IMR-90 (cell line): Measurements from ENCODE around the gene SLC17A4. TPM values are rescaled to one million over a fixed set of nuclear protein-coding genes. Genes with fewer than 3 reads are reported as not detected.

Source experiments
- ATAC-seq: fragments of 200-7000 bp; cut with Tn5 transposase; 2 replicates; pipeline ENCODE4 v1.9.1; 2020; ENCODE audit warnings: low read depth, mild to moderate bottlenecking, moderate library complexity
- BruUV-seq: library from RNA; stranded (reverse); fragments of 400-500 nt; replicated peaks from 2 replicates; lab custom pipeline; 2021; lab: Mats Ljungman, UMichigan
- CTCF ChIA-PET: fragments of 300-600 bp; formaldehyde crosslinking; extraction: SDS; loops from one replicate; lab custom pipeline; 2021; ENCODE audit warnings: antibody characterized with exemption; lab: Yijun Ruan, JAX
- POLR2A ChIA-PET: fragments of 300-600 bp; sonication (Branson Sonifier 250); formaldehyde crosslinking; loops from one replicate; lab custom pipeline; 2022; ENCODE audit warnings: antibody characterized with exemption; ENCODE audit not compliant: unreplicated experiment; lab: Charles Lee
- DNase-seq: peaks from one replicate; pipeline ENCODE4 v3.0.0; 2013
- H2AFZ ChIP-seq: replicated peaks from 2 replicates; pipeline ENCODE3; 2013; ENCODE audit warnings: low read length, mild to moderate bottlenecking; ENCODE audit not compliant: poor library complexity
- H2AK5ac ChIP-seq: 2 replicates; pipeline ENCODE4 v1.6.1; 2013; ENCODE audit warnings: low read depth, low read length, inconsistent platforms
- H2AK9ac ChIP-seq: replicated peaks from 2 replicates; pipeline ENCODE3; 2013; ENCODE audit warnings: mild to moderate bottlenecking, low read depth, low read length, moderate library complexity; ENCODE audit not compliant: poor library complexity
- H2BK120ac ChIP-seq: 2 replicates; pipeline ENCODE4 v1.6.1; 2013; ENCODE audit warnings: low read depth, low read length, inconsistent platforms
- H2BK15ac ChIP-seq: 3 replicates; pipeline ENCODE4 v1.6.1; 2013; ENCODE audit warnings: low read depth, low read length, inconsistent platforms
- H2BK20ac ChIP-seq: 2 replicates; pipeline ENCODE4 v1.6.1; 2013; ENCODE audit warnings: low read depth, mild to moderate bottlenecking, inconsistent platforms, low read length, moderate library complexity
- H2BK5ac ChIP-seq: 2 replicates; pipeline ENCODE4 v1.6.1; 2013; ENCODE audit warnings: mild to moderate bottlenecking, low read depth, low read length, inconsistent platforms; ENCODE audit not compliant: poor library complexity, severe bottlenecking
- H3K14ac ChIP-seq: replicated peaks from 2 replicates; pipeline ENCODE4 v1.6.1; 2013; ENCODE audit warnings: low read depth, low read length, inconsistent platforms
- H3K18ac ChIP-seq: 2 replicates; pipeline ENCODE4 v1.6.1; 2013; ENCODE audit warnings: low read depth, low read length, control low read depth
- H3K23ac ChIP-seq: 2 replicates; pipeline ENCODE4 v1.6.1; 2013; ENCODE audit warnings: low read depth, low read length, inconsistent platforms
- H3K27ac ChIP-seq: 2 replicates; pipeline ENCODE4 v1.5.1; 2013; ENCODE audit warnings: mild to moderate bottlenecking, control low read depth, low read length; ENCODE audit not compliant: insufficient read depth
- H3K27me3 ChIP-seq: 2 replicates; pipeline ENCODE4 v1.6.1; 2013; ENCODE audit warnings: low read length; ENCODE audit not compliant: control insufficient read depth, insufficient read depth
- H3K36me3 ChIP-seq: 2 replicates; pipeline ENCODE4 v1.6.1; 2013; ENCODE audit warnings: low read length, mixed read lengths; ENCODE audit not compliant: control insufficient read depth, insufficient read depth
- H3K4ac ChIP-seq: 2 replicates; pipeline ENCODE4 v1.6.1; 2013; ENCODE audit warnings: low read depth, low read length, inconsistent platforms
- H3K4me1 ChIP-seq: 2 replicates; pipeline ENCODE4 v1.6.1; 2013; ENCODE audit warnings: low read length, mixed read lengths; ENCODE audit not compliant: control insufficient read depth, insufficient read depth
- H3K4me2 ChIP-seq: 2 replicates; pipeline ENCODE4 v1.6.1; 2013; ENCODE audit warnings: low read depth, mild to moderate bottlenecking, control low read depth, low read length, moderate library complexity
- H3K4me3 ChIP-seq: 2 replicates; pipeline ENCODE4 v1.5.1; 2013; ENCODE audit warnings: low read depth, mild to moderate bottlenecking, control low read depth, low read length, moderate library complexity; ENCODE audit not compliant: insufficient read depth
- H3K56ac ChIP-seq: 2 replicates; pipeline ENCODE4 v1.6.1; 2013; ENCODE audit warnings: low read length, inconsistent platforms; ENCODE audit not compliant: insufficient read depth; ENCODE audit errors: extremely low read depth
- H3K79me1 ChIP-seq, 2 experiments: 2 replicates each; pipeline ENCODE4 v1.6.1; 2013; ENCODE audit warnings: low read length in 2 of 2, inconsistent platforms in 1 of 2, low read depth in 1 of 2
- H3K9ac ChIP-seq: 2 replicates; pipeline ENCODE4 v1.6.1; 2013; ENCODE audit warnings: low read depth, low read length, control low read depth
- H3K9me1 ChIP-seq: 2 replicates; pipeline ENCODE4 v1.6.1; 2013; ENCODE audit warnings: low read length, inconsistent platforms; ENCODE audit not compliant: insufficient read depth
- H3K9me3 ChIP-seq: 2 replicates; pipeline ENCODE4 v1.6.1; 2013; ENCODE audit warnings: low read length; ENCODE audit not compliant: control insufficient read depth, insufficient read depth
- H4K20me1 ChIP-seq: 2 replicates; pipeline ENCODE4 v1.6.1; 2013; ENCODE audit warnings: low read length, inconsistent platforms; ENCODE audit not compliant: insufficient read depth
- H4K5ac ChIP-seq: 2 replicates; pipeline ENCODE4 v1.6.1; 2013; ENCODE audit warnings: mild to moderate bottlenecking, low read depth, low read length, control low read depth
- H4K8ac ChIP-seq, 2 experiments: 2 replicates each; pipeline ENCODE4 v1.6.1; 2013; ENCODE audit warnings: low read depth in 2 of 2, low read length in 2 of 2, control low read depth in 1 of 2, inconsistent platforms in 1 of 2
- H4K91ac ChIP-seq: 2 replicates; pipeline ENCODE4 v1.6.1; 2013; ENCODE audit warnings: low read depth, low read length, inconsistent platforms; ENCODE audit not compliant: insufficient read depth
- BHLHE40 ChIP-seq: fragments of 150-350 bp; IDR thresholded peaks from 2 replicates; pipeline ENCODE4 v1.6.1; 2016; ENCODE audit warnings: mild to moderate bottlenecking, low read depth, low read length
- CEBPB ChIP-seq: IDR thresholded peaks from 2 replicates; pipeline ENCODE4 v1.6.1; 2012; ENCODE audit warnings: low read depth, low read length, improper control_type of control experiment
- CHD1 ChIP-seq: IDR thresholded peaks from 2 replicates; pipeline ENCODE4 v1.6.1; 2012; ENCODE audit warnings: low read depth, low read length, improper control_type of control experiment
- ELK1 ChIP-seq: fragments of 150-350 bp; IDR thresholded peaks from 2 replicates; pipeline ENCODE4 v1.6.1; 2016; ENCODE audit warnings: low read depth, mild to moderate bottlenecking, low read length, moderate library complexity, borderline replicate concordance
- FOS ChIP-seq: fragments of 150-350 bp; IDR thresholded peaks from 2 replicates; pipeline ENCODE4 v1.6.1; 2016; ENCODE audit warnings: low read depth, low read length
- MAFK ChIP-seq: IDR thresholded peaks from 2 replicates; pipeline ENCODE4 v1.6.1; 2012; ENCODE audit warnings: low read depth, low read length, improper control_type of control experiment
- MAZ ChIP-seq: IDR thresholded peaks from 2 replicates; pipeline ENCODE4 v1.6.1; 2012; ENCODE audit warnings: low read depth, mild to moderate bottlenecking, low read length, improper control_type of control experiment, moderate library complexity, borderline replicate concordance
- MXI1 ChIP-seq: IDR thresholded peaks from 2 replicates; pipeline ENCODE4 v1.6.1; 2012; ENCODE audit warnings: low read depth, mild to moderate bottlenecking, low read length, moderate library complexity, borderline replicate concordance
- NFE2L2 ChIP-seq: fragments of 150-350 bp; IDR thresholded peaks from 2 replicates; pipeline ENCODE4 v1.6.1; 2016; ENCODE audit warnings: low read depth, mild to moderate bottlenecking, low read length
- POLR2A ChIP-seq: IDR thresholded peaks from 2 replicates; pipeline ENCODE4 v1.6.1; 2012; ENCODE audit warnings: mild to moderate bottlenecking, low read depth, low read length
- RAD21 ChIP-seq: IDR thresholded peaks from 2 replicates; pipeline ENCODE4 v1.6.1; 2012; ENCODE audit warnings: low read length, improper control_type of control experiment
- RCOR1 ChIP-seq: IDR thresholded peaks from 2 replicates; pipeline ENCODE4 v1.6.1; 2012; ENCODE audit warnings: mild to moderate bottlenecking, low read length, improper control_type of control experiment; ENCODE audit not compliant: insufficient replicate concordance
- RFX5 ChIP-seq: IDR thresholded peaks from 2 replicates; pipeline ENCODE4 v1.8.0; 2012; ENCODE audit warnings: low read depth, mild to moderate bottlenecking, low read length, moderate library complexity
- SMC3 ChIP-seq: fragments of 150-350 bp; IDR thresholded peaks from 2 replicates; pipeline ENCODE4 v1.6.1; 2016; ENCODE audit warnings: low read depth, mild to moderate bottlenecking, antibody characterized with exemption, low read length, moderate library complexity
- WGBS, 2 experiments: methylation state at CpG; one replicate each; pipeline versions ENCODE4 v1.1.5 to v1.1.7; 2013; ENCODE audit warnings: missing lambda C conversion rate in 2 of 2; ENCODE audit not compliant: insufficient read length in 1 of 2; ENCODE audit errors: extremely low coverage in 2 of 2; 5-methylcytosine and 5-hydroxymethylcytosine counted together
- dilution Hi-C: fragments of 300-500 bp; cut with HindIII; formaldehyde crosslinking; loops from one replicate; pipeline ENCODE4 v1.14.3; 2018; ENCODE audit warnings: low sequenced_read_pairs; ENCODE audit not compliant: unreplicated experiment
- in situ Hi-C: fragments of 300-500 bp; cut with MboI; formaldehyde crosslinking; loops from 3 replicates; pipeline ENCODE4 v1.14.3; 2019; ENCODE audit warnings: low sequenced_read_pairs, inconsistent platforms, mixed read lengths
- intact Hi-C: fragments of 100-400 bp; cut with micrococcal nuclease; formaldehyde crosslinking; loops from 2 replicates; pipeline ENCODE4 v1.10.0; 2022
- polyA plus RNA-seq, 3 experiments: library from polyadenylated mRNA; depleted of rRNA; stranded (reverse); fragments of >200 nt; gene quantifications; 2 replicates each; pipeline ENCODE4 v1.2.3, GENCODE V29; 2012; ENCODE audit warnings: low replicate concordance in 1 of 3
- total RNA-seq: library from RNA; depleted of rRNA; stranded (reverse); fragments of >200 nt; gene quantifications from 2 replicates; pipeline ENCODE4 v1.2.3, GENCODE V29; 2012
- TF ChIP-seq, protein P1 (sequence below): fragments of 150-350 bp; IDR thresholded peaks from 2 replicates; pipeline ENCODE4 v1.6.1; 2017; ENCODE audit warnings: mild to moderate bottlenecking, antibody characterized with exemption, low read length, low read depth
- TF ChIP-seq, protein P2 (sequence below): conservative IDR thresholded peaks from 2 replicates; pipeline ENCODE4 v1.5.1; 2012; ENCODE audit warnings: mild to moderate bottlenecking, low read depth, low read length, improper control_type of control experiment

The SLC17A4 gene
- total and polyA plus RNA-seq, 2 of the 4 experiments (the other 2 are of a cell fraction) = not detected

- in situ Hi-C loops (no loop called here), dilution Hi-C loops (no loop called here), intact Hi-C loops (no loop called here)
- no peak overlapping the region for H3K14ac ChIP-seq
- POLR2A ChIA-PET = no interaction called here
- no peak overlapping the region for H2AFZ ChIP-seq
- H3K4me3 ChIP-seq = no peak overlapping the region
- no peak overlapping the region for H3K27ac ChIP-seq
- no peak overlapping the region for H2AK5ac ChIP-seq
- no peaks in the 10 kb centered on the region for H3K79me1 ChIP-seq
- no peak overlapping the region for H4K8ac ChIP-seq
- no peaks in the 10 kb centered on the region for H3K36me3 ChIP-seq
- BruUV-seq = no TSS peak
- no peaks in the 10 kb centered on the region for H3K4me1 ChIP-seq
- H2BK5ac ChIP-seq = no peak overlapping the region
- H2BK120ac ChIP-seq = no peak overlapping the region
- no peaks in the 10 kb centered on the region for H3K27me3 ChIP-seq
- no peak overlapping the region for H3K56ac ChIP-seq
- CTCF ChIA-PET = interaction anchor here (1.3 to 1.6 kb wide), 2 partner anchors 10 to 12 kb away, joined by 3 read pairs; no protein-coding TSS in a partner anchor
- no peak overlapping the region for H3K4ac ChIP-seq
- H3K9me1 ChIP-seq = no peaks in the 10 kb centered on the region
- ATAC-seq (no peak), DNase-seq (no peak)
- no peak overlapping the region for H3K23ac ChIP-seq
- no peak overlapping the region for H2AK9ac ChIP-seq
- WGBS, 2 experiments = 39% methylated on average over 2 of the region's 6 CpGs; no CpG with 5 or more reads in 1 of the 2 experiments
- H4K91ac ChIP-seq = no peak overlapping the region
- TF ChIP-seq MAFK (no peak), FOS (no peak), POLR2A (no peak), RAD21 (no peak), MAZ (no peak), NFE2L2 (no peak), BHLHE40 (no peak), CHD1 (no peak), MXI1 (no peak), CEBPB (no peak), SMC3 (no peak), ELK1 (no peak), RFX5 (no peak), RCOR1 (no peak)
- TF ChIP-seq, protein P1, sequence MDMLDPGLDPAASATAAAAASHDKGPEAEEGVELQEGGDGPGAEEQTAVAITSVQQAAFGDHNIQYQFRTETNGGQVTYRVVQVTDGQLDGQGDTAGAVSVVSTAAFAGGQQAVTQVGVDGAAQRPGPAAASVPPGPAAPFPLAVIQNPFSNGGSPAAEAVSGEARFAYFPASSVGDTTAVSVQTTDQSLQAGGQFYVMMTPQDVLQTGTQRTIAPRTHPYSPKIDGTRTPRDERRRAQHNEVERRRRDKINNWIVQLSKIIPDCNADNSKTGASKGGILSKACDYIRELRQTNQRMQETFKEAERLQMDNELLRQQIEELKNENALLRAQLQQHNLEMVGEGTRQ = no peak
- TF ChIP-seq, protein P2, sequence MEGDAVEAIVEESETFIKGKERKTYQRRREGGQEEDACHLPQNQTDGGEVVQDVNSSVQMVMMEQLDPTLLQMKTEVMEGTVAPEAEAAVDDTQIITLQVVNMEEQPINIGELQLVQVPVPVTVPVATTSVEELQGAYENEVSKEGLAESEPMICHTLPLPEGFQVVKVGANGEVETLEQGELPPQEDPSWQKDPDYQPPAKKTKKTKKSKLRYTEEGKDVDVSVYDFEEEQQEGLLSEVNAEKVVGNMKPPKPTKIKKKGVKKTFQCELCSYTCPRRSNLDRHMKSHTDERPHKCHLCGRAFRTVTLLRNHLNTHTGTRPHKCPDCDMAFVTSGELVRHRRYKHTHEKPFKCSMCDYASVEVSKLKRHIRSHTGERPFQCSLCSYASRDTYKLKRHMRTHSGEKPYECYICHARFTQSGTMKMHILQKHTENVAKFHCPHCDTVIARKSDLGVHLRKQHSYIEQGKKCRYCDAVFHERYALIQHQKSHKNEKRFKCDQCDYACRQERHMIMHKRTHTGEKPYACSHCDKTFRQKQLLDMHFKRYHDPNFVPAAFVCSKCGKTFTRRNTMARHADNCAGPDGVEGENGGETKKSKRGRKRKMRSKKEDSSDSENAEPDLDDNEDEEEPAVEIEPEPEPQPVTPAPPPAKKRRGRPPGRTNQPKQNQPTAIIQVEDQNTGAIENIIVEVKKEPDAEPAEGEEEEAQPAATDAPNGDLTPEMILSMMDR = no peak
- H3K4me2 ChIP-seq = no peak overlapping the region
- H2BK15ac ChIP-seq = no peak overlapping the region
- H2BK20ac ChIP-seq = no peak overlapping the region
- no peaks in the 10 kb centered on the region for H3K9me3 ChIP-seq
- no peaks in the 10 kb centered on the region for H4K20me1 ChIP-seq
- no peak overlapping the region for H4K5ac ChIP-seq
- no peak overlapping the region for H3K9ac ChIP-seq
- no peak overlapping the region for H3K18ac ChIP-seq
Measured at GRCh38 chr6:25706314-25707014, 48.1 kb upstream of the SLC17A4 start.
